ENCODE results near the gene TNNT3.

Gene TNNT3

GRCh38 chr11:1917523-1918435, 1.7 kb upstream of the TNNT3 start:
- H3K4me1 ChIP-seq (ENCODE audit: control extremely low read depth in 1 of 4, control insufficient read depth in 4 of 4, insufficient read depth in 4 of 4, low read length in 3 of 4): peaks cover 0 to 33% (median 21%) of the 10 kb centered on the region in 4 experiments
- WGBS (ENCODE audit: insufficient coverage): 73% methylated on average over 34 of the region's 34 CpGs
- H3K36me3 ChIP-seq (ENCODE audit: control insufficient read depth in 4 of 4, insufficient read depth in 4 of 4, low read length in 3 of 4): no peaks in the 10 kb centered on the region
- H3K9me3 ChIP-seq (ENCODE audit: control extremely low read depth in 1 of 5, control insufficient read depth in 4 of 5, insufficient read depth in 2 of 5, low read depth in 1 of 5, low read length in 4 of 5): no peaks in the 10 kb centered on the region
- no peak overlapping the region for H3K27ac ChIP-seq (ENCODE audit: insufficient read depth in 1 of 2, low read depth in 1 of 2, low read length in 2 of 2, poor library complexity in 1 of 2, severe bottlenecking in 2 of 2)
- no peak overlapping the region for H3K4me3 ChIP-seq (ENCODE audit: control insufficient read depth in 1 of 7, extremely low read depth in 1 of 7, insufficient read depth in 4 of 7, low read depth in 2 of 7, low read length in 6 of 7)
- H3K27me3 ChIP-seq (replicated peaks in 2 of 5; ENCODE audit: control insufficient read depth in 4 of 5, insufficient read depth in 5 of 5, low read length in 4 of 5): no peaks in the 10 kb centered on the region
- DNase-seq: no peak
- ChIA-PET POLR2A (interaction anchor here (0.8 to 1.0 kb wide), 2 partner anchors 21 to 27 kb away, joined by 4 to 7 read pairs; partner anchors contain the start of gene PRR33), CTCF (interaction anchor here (0.8 to 4.3 kb wide), 9 partner anchors 12 to 41 kb away, joined by 3 to 53 read pairs (median 5); partner anchors contain the start of gene PRR33)

- CTCF ChIA-PET: interaction anchor here (1.5 to 4.3 kb wide), 3 partner anchors 29 to 31 kb away, joined by 3 to 53 read pairs (median 5); partner anchors contain the start of gene PRR33
- WGBS (ENCODE audit: insufficient coverage): 88% methylated on average over 17 of the region's 29 CpGs
Measured at GRCh38 chr11:1918436-1919315, 827 bp upstream of the TNNT3 start.

GRCh38 chr11:1920128-1920908, 815 bp downstream of the TNNT3 start:
- no peak overlapping the region for H3K27ac ChIP-seq (ENCODE audit: insufficient read depth in 1 of 2, low read depth in 1 of 2, low read length in 2 of 2, poor library complexity in 1 of 2, severe bottlenecking in 2 of 2)
- peaks cover 0 to 37% (median 23%) of the 10 kb centered on the region in 4 experiments for H3K4me1 ChIP-seq (ENCODE audit: control extremely low read depth in 1 of 4, control insufficient read depth in 4 of 4, insufficient read depth in 4 of 4, low read length in 3 of 4)
- H3K9me3 ChIP-seq (ENCODE audit: control extremely low read depth in 1 of 5, control insufficient read depth in 4 of 5, insufficient read depth in 2 of 5, low read depth in 1 of 5, low read length in 4 of 5): no peaks in the 10 kb centered on the region
- no peaks in the 10 kb centered on the region for H3K36me3 ChIP-seq (ENCODE audit: control insufficient read depth in 4 of 4, insufficient read depth in 4 of 4, low read length in 3 of 4)
- DNase-seq: no peak
- WGBS (ENCODE audit: insufficient coverage): 96% methylated on average over 15 of the region's 25 CpGs
- ChIA-PET CTCF (interaction anchor here (0.6 to 4.3 kb wide), 8 partner anchors 12 to 84 kb away, joined by 3 to 53 read pairs (median 5); partner anchors contain the start of gene PRR33), POLR2A (interaction anchor here (0.7 kb wide), 1 partner anchor 28 kb away, joined by 6 read pairs; no protein-coding TSS in a partner anchor)
- no peaks in the 10 kb centered on the region for H3K27me3 ChIP-seq (replicated peaks in 2 of 5; ENCODE audit: control insufficient read depth in 4 of 5, insufficient read depth in 5 of 5, low read length in 4 of 5)
- H3K4me3 ChIP-seq (ENCODE audit: control insufficient read depth in 1 of 7, extremely low read depth in 1 of 7, insufficient read depth in 4 of 7, low read depth in 2 of 7, low read length in 6 of 7): no peak overlapping the region

More at GRCh38 chr11:1918436-1919315, 827 bp upstream of the TNNT3 start:
- POLR2A ChIA-PET: no interaction called here
- Histone ChIP-seq H3K9me3 (ENCODE audit: control extremely low read depth in 1 of 5, control insufficient read depth in 4 of 5, insufficient read depth in 2 of 5, low read depth in 1 of 5, low read length in 4 of 5) (no peaks in the 10 kb centered on the region), H3K4me1 (ENCODE audit: control extremely low read depth in 1 of 4, control insufficient read depth in 4 of 4, insufficient read depth in 4 of 4, low read length in 3 of 4) (peaks cover 0 to 37% (median 23%) of the 10 kb centered on the region in 4 experiments), H3K27ac (ENCODE audit: insufficient read depth in 1 of 2, low read depth in 1 of 2, low read length in 2 of 2, poor library complexity in 1 of 2, severe bottlenecking in 2 of 2) (no peak overlapping the region), H3K27me3 (replicated peaks in 2 of 5; ENCODE audit: control insufficient read depth in 4 of 5, insufficient read depth in 5 of 5, low read length in 4 of 5) (no peaks in the 10 kb centered on the region), H3K4me3 (ENCODE audit: control insufficient read depth in 1 of 7, extremely low read depth in 1 of 7, insufficient read depth in 4 of 7, low read depth in 2 of 7, low read length in 6 of 7) (no peak overlapping the region), H3K36me3 (ENCODE audit: control insufficient read depth in 4 of 4, insufficient read depth in 4 of 4, low read length in 3 of 4) (no peaks in the 10 kb centered on the region)
- DNase-seq: no peak

GRCh38 chr11:1920909-1921573, 1.5 kb downstream of the TNNT3 start:
- ChIA-PET CTCF (interaction anchor here (0.6 to 3.1 kb wide), 13 partner anchors 10 to 85 kb away, joined by 3 to 23 read pairs (median 4); partner anchors contain the start of gene PRR33), POLR2A (interaction anchor here (0.7 kb wide), 2 partner anchors 29 to 31 kb away, joined by 3 to 6 read pairs; no protein-coding TSS in a partner anchor)
- H3K4me3 ChIP-seq (ENCODE audit: control insufficient read depth in 1 of 7, extremely low read depth in 1 of 7, insufficient read depth in 4 of 7, low read depth in 2 of 7, low read length in 6 of 7): no peak overlapping the region
- H3K4me1 ChIP-seq (ENCODE audit: control extremely low read depth in 1 of 4, control insufficient read depth in 4 of 4, insufficient read depth in 4 of 4, low read length in 3 of 4): peaks cover 0 to 38% (median 22%) of the 10 kb centered on the region in 4 experiments
- no peaks in the 10 kb centered on the region for H3K9me3 ChIP-seq (ENCODE audit: control extremely low read depth in 1 of 5, control insufficient read depth in 4 of 5, insufficient read depth in 2 of 5, low read depth in 1 of 5, low read length in 4 of 5)
- WGBS (ENCODE audit: insufficient coverage): 94% methylated on average over 11 of the region's 21 CpGs
- no peak overlapping the region for H3K27ac ChIP-seq (ENCODE audit: insufficient read depth in 1 of 2, low read depth in 1 of 2, low read length in 2 of 2, poor library complexity in 1 of 2, severe bottlenecking in 2 of 2)
- no peak for DNase-seq
- no peaks in the 10 kb centered on the region for H3K36me3 ChIP-seq (ENCODE audit: control insufficient read depth in 4 of 4, insufficient read depth in 4 of 4, low read length in 3 of 4)
- H3K27me3 ChIP-seq (replicated peaks in 2 of 5; ENCODE audit: control insufficient read depth in 4 of 5, insufficient read depth in 5 of 5, low read length in 4 of 5): no peaks in the 10 kb centered on the region

- WGBS (ENCODE audit: insufficient coverage): 97% methylated on average over 16 of the region's 18 CpGs
- Histone ChIP-seq H3K36me3 (ENCODE audit: control insufficient read depth in 4 of 4, insufficient read depth in 4 of 4, low read length in 3 of 4) (no peaks in the 10 kb centered on the region), H3K4me1 (ENCODE audit: control extremely low read depth in 1 of 4, control insufficient read depth in 4 of 4, insufficient read depth in 4 of 4, low read length in 3 of 4) (peaks cover 0 to 38% (median 26%) of the 10 kb centered on the region in 4 experiments), H3K9me3 (ENCODE audit: control extremely low read depth in 1 of 5, control insufficient read depth in 4 of 5, insufficient read depth in 2 of 5, low read depth in 1 of 5, low read length in 4 of 5) (no peaks in the 10 kb centered on the region), H3K27me3 (replicated peaks in 2 of 5; ENCODE audit: control insufficient read depth in 4 of 5, insufficient read depth in 5 of 5, low read length in 4 of 5) (no peaks in the 10 kb centered on the region), H3K4me3 (ENCODE audit: control insufficient read depth in 1 of 7, extremely low read depth in 1 of 7, insufficient read depth in 4 of 7, low read depth in 2 of 7, low read length in 6 of 7) (no peak overlapping the region), H3K27ac (ENCODE audit: insufficient read depth in 1 of 2, low read depth in 1 of 2, low read length in 2 of 2, poor library complexity in 1 of 2, severe bottlenecking in 2 of 2) (no peak overlapping the region)
- ChIA-PET CTCF (interaction anchor here (0.8 to 3.1 kb wide), 15 partner anchors 10 to 114 kb away, joined by 3 to 23 read pairs (median 4); partner anchors contain the start of gene PRR33), POLR2A (interaction anchor here (0.7 to 1.5 kb wide), 2 partner anchors 31 to 32 kb away, joined by 3 to 7 read pairs; no protein-coding TSS in a partner anchor)
- no peak for DNase-seq
Measured at GRCh38 chr11:1921574-1922141, 2.2 kb downstream of the TNNT3 start.

All from common myeloid progenitor, CD34-positive (primary cell).